ENCODE data around the gene GAB3. TPM values are rescaled to one million over a fixed set of nuclear protein-coding genes. Genes with fewer than 3 reads are reported as not detected.
A peak's percentile ranks its signal among the peaks of the same experiment; 100 is the strongest.

Gene GAB3
- total and polyA plus RNA-seq, 4 experiments from 2014 or later: 3.2 to 15.6 (median 10.2) TPM

DNA sequence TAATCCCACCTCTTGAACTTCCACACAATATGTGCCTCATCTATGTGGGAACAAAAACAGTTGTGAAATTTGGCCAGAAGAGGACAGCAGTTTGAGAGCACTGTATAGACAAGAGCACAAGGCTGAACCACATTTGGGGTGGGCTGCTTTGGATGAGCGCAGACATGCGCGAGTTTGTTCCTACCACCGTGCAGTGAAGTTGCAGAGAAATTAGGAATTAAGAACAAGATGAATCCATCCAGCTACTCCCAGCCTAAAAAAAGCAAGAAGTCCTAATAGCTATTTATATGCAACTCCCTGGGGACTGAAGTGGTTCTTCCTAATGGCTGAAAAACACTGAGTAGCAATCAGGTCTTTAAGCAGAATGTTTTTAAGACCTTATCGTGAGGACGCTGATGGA lies 1.0 kb downstream of the GAB3 start:
- ChIA-PET POLR2A (ENCODE audit: partially characterized antibody) (interaction anchor here (0.8 to 6.2 kb wide), 11 partner anchors 9 to 37 kb away, joined by 3 to 63 read pairs (median 14); partner anchors contain the start of gene DKC1), CTCF (ENCODE audit: partially characterized antibody) (interaction anchor here (0.8 to 6.5 kb wide), 6 partner anchors 11 to 31 kb away, joined by 3 to 78 read pairs (median 47); partner anchors contain the start of gene DKC1)
- no peak for DNase-seq

DNA sequence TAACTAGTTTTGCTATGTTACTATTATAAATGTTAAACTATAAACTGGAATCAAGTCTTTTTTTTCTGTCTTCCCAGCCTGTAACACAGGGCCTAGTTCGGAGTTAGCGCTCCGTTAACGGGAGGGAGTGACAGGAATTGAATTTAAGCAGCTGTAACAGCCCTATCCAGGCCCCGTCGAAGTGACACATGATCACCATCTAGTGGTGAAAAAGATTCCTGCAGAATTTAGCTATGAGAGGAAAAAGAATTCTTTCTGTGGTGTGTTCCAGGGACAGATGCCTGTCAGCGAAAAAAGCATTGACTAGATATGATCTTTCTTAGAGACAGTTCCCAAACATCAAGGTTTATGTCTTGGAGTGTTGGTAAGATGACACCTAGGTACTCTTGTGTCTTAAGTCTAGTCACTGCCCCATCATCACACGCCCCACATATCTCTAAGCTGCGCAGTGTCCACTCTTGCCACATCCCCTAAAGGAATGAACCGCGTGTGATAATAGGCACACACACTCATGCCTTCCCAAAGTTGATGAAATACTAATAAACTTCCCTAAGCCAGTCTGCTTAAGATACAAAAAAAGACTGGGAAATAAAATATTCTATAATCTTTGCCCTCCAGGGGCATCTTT lies 2.1 kb downstream of the GAB3 start:
- peak overlapping the region; percentile 26 for H3K27ac ChIP-seq (ENCODE audit: low read depth, low read length)
- peaks cover 18 to 37% (median 25%) of the 10 kb centered on the region in 4 donors for H3K4me1 Mint-ChIP-seq
- H3K36me3 Mint-ChIP-seq: peaks cover 2 to 3% of the 10 kb centered on the region in 2 donors
- H3K36me3 ChIP-seq (ENCODE audit: insufficient read depth, low read length): no peaks in the 10 kb centered on the region
- no peaks in the 10 kb centered on the region for H3K27me3 Mint-ChIP-seq
- peaks cover 39% of the 10 kb centered on the region for H3K4me1 ChIP-seq (ENCODE audit: insufficient read depth, low read length)
- H3K27me3 ChIP-seq (ENCODE audit: insufficient read depth, low read length): no peaks in the 10 kb centered on the region
- no peaks in the 10 kb centered on the region for H3K9me3 ChIP-seq (ENCODE audit: control insufficient read depth in 1 of 2, low read length in 2 of 2)
- peak overlapping the region in 6 of 7 donors; percentile 69 to 84 (median 78) for H3K27ac Mint-ChIP-seq
- H3K4me3 Mint-ChIP-seq: peak overlapping the region; percentile 26 to 86 (median 77)
- intact Hi-C loops (cut with micrococcal nuclease): loop anchor here (1.0 kb wide), 3 partner anchors 15 to 34 kb away; no protein-coding TSS in a partner anchor
- CTCF ChIA-PET (ENCODE audit: partially characterized antibody): interaction anchor here (1.2 to 6.5 kb wide), 8 partner anchors 10 to 56 kb away, joined by 3 to 78 read pairs (median 28); partner anchors contain the start of genes DKC1 and MPP1
- POLR2A ChIA-PET (ENCODE audit: partially characterized antibody): interaction anchor here (1.3 to 6.2 kb wide), 7 partner anchors 13 to 91 kb away, joined by 3 to 63 read pairs (median 33); partner anchors contain the start of gene DKC1
- peak; percentile 62 to 75 (median 71) for DNase-seq
- no peak overlapping the region for H3K4me3 ChIP-seq (ENCODE audit: low read length in 2 of 2)
- peaks cover 0 to 2% (median 0%) of the 10 kb centered on the region in 8 donors for H3K9me3 Mint-ChIP-seq

More for the DNA sequence above, 1.0 kb downstream of the GAB3 start:
- Mint-ChIP-seq H3K4me1 (peaks cover 14 to 37% (median 24%) of the 10 kb centered on the region in 4 donors), H3K27ac (peak overlapping the region in 6 of 7 donors; percentile 32 to 84 (median 74)), H3K27me3 (no peaks in the 10 kb centered on the region), H3K4me3 (peak overlapping the region; percentile 74 to 84 (median 82)), H3K36me3 (peaks cover 2 to 3% of the 10 kb centered on the region in 2 donors), H3K9me3 (peaks cover 0 to 2% (median 0%) of the 10 kb centered on the region in 8 donors)
- Histone ChIP-seq H3K4me1 (ENCODE audit: insufficient read depth, low read length) (peaks cover 39% of the 10 kb centered on the region), H3K27me3 (ENCODE audit: insufficient read depth, low read length) (no peaks in the 10 kb centered on the region), H3K27ac (ENCODE audit: low read depth, low read length) (peak overlapping the region; percentile 62), H3K4me3 (ENCODE audit: low read length in 2 of 2) (peak overlapping the region; percentile 19 to 47), H3K36me3 (ENCODE audit: insufficient read depth, low read length) (no peaks in the 10 kb centered on the region), H3K9me3 (ENCODE audit: control insufficient read depth in 1 of 2, low read length in 2 of 2) (no peaks in the 10 kb centered on the region)
- intact Hi-C loops (cut with micrococcal nuclease): loop anchor here (1.0 kb wide), 1 partner anchor 91 kb away; no protein-coding TSS in a partner anchor

DNA sequence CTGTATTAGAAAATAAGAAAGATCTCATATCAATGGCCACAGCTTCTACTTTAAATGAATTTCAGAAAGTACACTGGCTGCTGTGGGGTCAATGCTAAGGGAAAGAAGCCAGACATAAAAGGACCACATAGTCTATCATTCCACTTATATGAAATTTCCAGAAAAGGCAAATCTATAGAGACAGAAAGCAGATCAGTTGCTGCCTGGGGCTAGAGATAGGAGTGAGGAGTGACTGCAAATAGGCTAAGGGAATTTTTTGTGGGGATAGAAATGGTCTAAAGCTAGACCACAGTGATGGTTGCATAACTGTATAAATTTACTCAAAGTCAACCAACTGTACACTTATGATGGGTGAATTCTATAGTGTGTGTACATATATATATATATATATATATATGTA lies 8.3 kb downstream of the GAB3 start:
- DNase-seq: no peak
- intact Hi-C loops (cut with micrococcal nuclease): no loop called here
- Mint-ChIP-seq H3K4me3 (peak overlapping the region in 1 of 8 donors; percentile 46), H3K9me3 (peaks cover 0 to 2% (median 0%) of the 10 kb centered on the region in 8 donors), H3K36me3 (peaks cover 6 to 7% of the 10 kb centered on the region in 2 donors), H3K4me1 (peaks cover 17 to 53% (median 37%) of the 10 kb centered on the region in 4 donors), H3K27me3 (no peaks in the 10 kb centered on the region), H3K27ac (peak overlapping the region in 1 of 7 donors; percentile 27)
- POLR2A ChIA-PET (ENCODE audit: partially characterized antibody): interaction anchor here (0.6 to 1.3 kb wide), 2 partner anchors 9 to 23 kb away, joined by 3 to 4 read pairs; no protein-coding TSS in a partner anchor
- no peaks in the 10 kb centered on the region for H3K27me3 ChIP-seq (ENCODE audit: insufficient read depth, low read length)
- H3K9me3 ChIP-seq (ENCODE audit: control insufficient read depth in 1 of 2, low read length in 2 of 2): no peaks in the 10 kb centered on the region
- no peak overlapping the region for H3K27ac ChIP-seq (ENCODE audit: low read depth, low read length)
- CTCF ChIA-PET (ENCODE audit: partially characterized antibody): interaction anchor here (1.4 kb wide), 1 partner anchor 10 kb away, joined by 3 read pairs; no protein-coding TSS in a partner anchor
- H3K4me1 ChIP-seq (ENCODE audit: insufficient read depth, low read length): peaks cover 38% of the 10 kb centered on the region
- no peaks in the 10 kb centered on the region for H3K36me3 ChIP-seq (ENCODE audit: insufficient read depth, low read length)
- no peak overlapping the region for H3K4me3 ChIP-seq (ENCODE audit: low read length in 2 of 2)

DNA sequence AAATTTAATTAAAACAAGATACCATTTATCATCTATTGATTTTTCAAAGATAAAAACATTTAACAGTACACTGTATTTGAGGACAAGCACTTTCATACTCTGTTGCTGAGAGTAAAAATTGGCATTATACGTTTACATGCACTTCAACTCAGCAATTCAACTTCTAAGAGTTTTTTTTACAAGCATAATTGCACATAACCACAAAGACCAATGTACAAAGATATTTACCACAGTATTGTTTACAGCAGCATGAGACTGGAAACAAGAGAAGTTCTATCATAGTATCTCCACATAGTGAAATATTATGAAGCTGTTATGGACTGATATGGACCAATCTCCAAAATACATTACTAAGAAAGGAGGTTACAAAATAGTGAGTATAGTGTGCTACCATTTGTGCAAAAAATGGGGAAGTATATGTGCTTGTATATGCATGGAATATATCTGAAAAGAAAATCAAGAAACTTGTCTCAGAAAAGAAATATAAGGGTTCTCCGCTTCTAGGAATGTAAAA lies 10.9 kb downstream of the GAB3 start:
- DNase-seq: no peak
- peak overlapping the region in 5 of 8 donors; percentile 17 to 50 (median 31) for H3K4me3 Mint-ChIP-seq

DNA sequence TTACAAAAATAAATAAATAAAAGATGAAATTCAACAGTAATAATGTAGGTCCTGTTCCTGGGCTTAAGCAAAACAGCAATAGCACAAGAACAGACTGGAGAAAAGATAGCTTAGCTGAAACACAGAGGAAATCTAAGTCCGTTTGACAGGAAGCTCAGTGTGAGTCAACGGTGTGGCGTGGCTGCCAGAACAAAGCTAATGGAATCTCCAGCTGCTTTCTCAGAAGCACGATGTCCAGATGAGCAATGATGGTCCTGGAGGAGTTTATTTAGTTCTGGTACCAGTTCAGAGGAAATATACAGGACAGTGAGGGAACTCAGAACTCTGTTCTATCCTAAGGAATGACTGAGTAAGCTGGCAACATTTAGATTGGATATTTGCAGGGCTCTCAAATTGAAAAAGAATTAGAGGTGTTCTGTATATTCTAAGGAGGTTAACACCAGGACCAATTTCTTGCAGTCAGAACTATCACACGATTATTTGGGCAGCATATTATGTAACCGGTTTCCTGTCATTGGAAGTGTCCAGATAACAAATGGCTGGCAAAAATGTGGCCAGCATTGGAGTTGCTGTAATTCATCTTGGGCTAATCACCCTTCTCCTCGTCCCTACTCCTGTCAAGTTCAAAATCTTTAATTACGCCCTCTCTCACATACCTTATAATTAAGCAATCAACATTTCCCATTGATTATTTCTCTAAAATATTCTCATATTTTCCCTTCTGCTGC lies 12.7 kb downstream of the GAB3 start:
- intact Hi-C loops (cut with micrococcal nuclease): no loop called here
- no peaks in the 10 kb centered on the region for H3K36me3 ChIP-seq (ENCODE audit: insufficient read depth, low read length)
- peaks cover 0 to 4% of the 10 kb centered on the region in 2 donors for H3K36me3 Mint-ChIP-seq
- CTCF ChIA-PET (ENCODE audit: partially characterized antibody): interaction anchor here (0.6 to 4.8 kb wide), 5 partner anchors 10 to 24 kb away, joined by 3 to 37 read pairs (median 5); partner anchors contain the start of genes DKC1 and GAB3
- H3K4me1 Mint-ChIP-seq: peaks cover 47 to 82% (median 63%) of the 10 kb centered on the region in 4 donors
- H3K27me3 ChIP-seq (ENCODE audit: insufficient read depth, low read length): no peaks in the 10 kb centered on the region
- POLR2A ChIA-PET (ENCODE audit: partially characterized antibody): interaction anchor here (0.6 to 1.3 kb wide), 6 partner anchors 10 to 24 kb away, joined by 3 to 14 read pairs (median 4); partner anchors contain the start of genes DKC1 and GAB3
- H3K4me1 ChIP-seq (ENCODE audit: insufficient read depth, low read length): peaks cover 74% of the 10 kb centered on the region
- H3K9me3 Mint-ChIP-seq: no peaks in the 10 kb centered on the region
- no peak overlapping the region for H3K27ac ChIP-seq (ENCODE audit: low read depth, low read length)
- no peaks in the 10 kb centered on the region for H3K9me3 ChIP-seq (ENCODE audit: control insufficient read depth in 1 of 2, low read length in 2 of 2)
- peak overlapping the region; percentile 45 to 90 (median 87) for H3K27ac Mint-ChIP-seq
- H3K4me3 ChIP-seq (ENCODE audit: low read length in 2 of 2): no peak overlapping the region
- H3K4me3 Mint-ChIP-seq: peak overlapping the region in 7 of 8 donors; percentile 35 to 72 (median 65)
- peak in 1 of 5 donors; percentile 49 for DNase-seq
- no peaks in the 10 kb centered on the region for H3K27me3 Mint-ChIP-seq

More for the DNA sequence above, 10.9 kb downstream of the GAB3 start:
- ChIA-PET POLR2A (ENCODE audit: partially characterized antibody) (interaction anchor here (0.8 to 0.9 kb wide), 2 partner anchors 10 to 27 kb away, joined by 3 to 4 read pairs; no protein-coding TSS in a partner anchor), CTCF (ENCODE audit: partially characterized antibody) (interaction anchor here (1.1 to 4.8 kb wide), 3 partner anchors 9 to 23 kb away, joined by 3 to 37 read pairs (median 6); partner anchors contain the start of gene GAB3)
- intact Hi-C loops (cut with micrococcal nuclease): no loop called here
- Histone ChIP-seq H3K36me3 (ENCODE audit: insufficient read depth, low read length) (no peaks in the 10 kb centered on the region), H3K27me3 (ENCODE audit: insufficient read depth, low read length) (no peaks in the 10 kb centered on the region), H3K27ac (ENCODE audit: low read depth, low read length) (no peak overlapping the region), H3K4me3 (ENCODE audit: low read length in 2 of 2) (no peak overlapping the region), H3K4me1 (ENCODE audit: insufficient read depth, low read length) (peaks cover 56% of the 10 kb centered on the region), H3K9me3 (ENCODE audit: control insufficient read depth in 1 of 2, low read length in 2 of 2) (no peaks in the 10 kb centered on the region)
- H3K36me3 Mint-ChIP-seq: peaks cover 3 to 4% of the 10 kb centered on the region in 2 donors
- peak overlapping the region in 6 of 7 donors; percentile 46 to 70 (median 60) for H3K27ac Mint-ChIP-seq
- H3K4me1 Mint-ChIP-seq: peaks cover 37 to 70% (median 53%) of the 10 kb centered on the region in 4 donors
- no peaks in the 10 kb centered on the region for H3K9me3 Mint-ChIP-seq
- H3K27me3 Mint-ChIP-seq: no peaks in the 10 kb centered on the region

DNA sequence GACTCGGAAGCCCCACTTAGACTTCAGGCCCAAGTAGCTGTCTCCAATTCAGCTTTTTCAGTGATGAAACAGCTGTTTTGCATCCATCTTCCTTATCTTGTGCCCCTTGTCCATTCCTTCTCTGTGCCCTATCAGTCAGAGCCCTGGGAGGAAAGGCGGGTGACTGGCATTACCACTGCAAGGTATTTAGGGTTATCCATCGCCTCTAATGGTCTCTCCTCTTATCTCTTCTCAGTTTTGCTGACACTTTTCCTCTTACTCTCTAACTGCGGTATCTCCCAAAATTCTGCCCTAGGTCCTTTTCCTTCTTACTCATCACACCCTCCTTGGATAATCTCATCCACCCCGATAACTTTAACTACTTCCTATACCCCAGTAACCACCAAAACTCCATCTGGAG lies 13.7 kb downstream of the GAB3 start:
- H3K27ac ChIP-seq (ENCODE audit: low read depth, low read length): peak overlapping the region; percentile 21
- no peaks in the 10 kb centered on the region for H3K9me3 Mint-ChIP-seq
- H3K9me3 ChIP-seq (ENCODE audit: control insufficient read depth in 1 of 2, low read length in 2 of 2): no peaks in the 10 kb centered on the region
- H3K4me3 Mint-ChIP-seq: peak overlapping the region in 5 of 8 donors; percentile 2 to 36 (median 32)
- H3K4me1 ChIP-seq (ENCODE audit: insufficient read depth, low read length): peaks cover 84% of the 10 kb centered on the region
- no peak overlapping the region for H3K4me3 ChIP-seq (ENCODE audit: low read length in 2 of 2)
- ChIA-PET CTCF (ENCODE audit: partially characterized antibody) (interaction anchor here (1.2 to 4.8 kb wide), 4 partner anchors 11 to 19 kb away, joined by 4 to 37 read pairs (median 10); partner anchors contain the start of gene GAB3), POLR2A (ENCODE audit: partially characterized antibody) (interaction anchor here (1.3 kb wide), 1 partner anchor 19 kb away, joined by 3 read pairs; no protein-coding TSS in a partner anchor)
- H3K36me3 ChIP-seq (ENCODE audit: insufficient read depth, low read length): no peaks in the 10 kb centered on the region
- intact Hi-C loops (cut with micrococcal nuclease): no loop called here
- no peak for DNase-seq
- H3K27ac Mint-ChIP-seq: peak overlapping the region in 6 of 7 donors; percentile 6 to 87 (median 70)
- no peaks in the 10 kb centered on the region for H3K27me3 ChIP-seq (ENCODE audit: insufficient read depth, low read length)
- H3K36me3 Mint-ChIP-seq: no peaks in the 10 kb centered on the region
- H3K4me1 Mint-ChIP-seq: peaks cover 53 to 83% (median 66%) of the 10 kb centered on the region in 4 donors
- no peaks in the 10 kb centered on the region for H3K27me3 Mint-ChIP-seq

Data from CD4-positive, alpha-beta memory T cell (primary cell).